ENCODE results near the gene NT5DC2. TPM values are rescaled to one million over a fixed set of nuclear protein-coding genes. Genes with fewer than 3 reads are reported as not detected.

Gene NT5DC2
- total RNA-seq, 1 experiment from 2014 or later, result 377 TPM

DNA sequence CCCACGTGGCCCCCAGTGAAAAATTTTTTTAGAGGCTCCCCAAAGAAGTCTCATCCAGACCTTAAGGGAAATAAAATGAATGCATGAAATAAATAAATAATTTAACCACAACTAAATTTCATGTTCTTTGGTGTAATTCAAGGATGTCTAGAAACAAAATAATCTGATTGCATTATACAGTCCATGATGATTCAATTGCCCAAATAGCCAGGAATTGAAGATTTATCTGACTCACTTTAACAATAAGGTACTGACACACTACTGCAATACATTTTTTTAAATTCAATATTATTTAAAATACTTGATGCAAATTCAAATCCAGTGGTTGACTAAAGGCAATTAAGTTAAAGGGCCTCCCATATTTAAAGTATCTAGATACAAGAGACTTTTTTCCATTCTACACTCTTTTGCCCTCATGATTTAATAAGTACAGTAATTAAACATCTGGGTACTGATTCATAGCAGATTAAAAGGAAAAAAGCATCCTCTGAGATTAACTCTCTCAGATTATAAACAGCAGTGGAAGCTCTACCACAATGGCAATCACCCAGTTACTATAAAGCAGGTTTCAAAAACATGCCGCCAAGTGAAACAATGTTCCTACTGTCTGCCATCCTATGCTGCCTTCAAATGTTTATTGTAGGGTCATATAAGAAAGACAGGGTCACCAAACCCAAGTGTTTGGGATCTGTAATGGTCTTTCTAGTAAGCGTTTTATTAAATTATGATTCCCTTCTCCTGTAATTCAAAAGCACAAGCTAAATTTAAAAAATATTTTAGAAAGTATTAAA lies 12.6 kb upstream of the NT5DC2 start (continued):
- TF ChIP-seq STAT6 (CRISPR knock-in tag; conservative IDR thresholded peaks at IDR 0.05; ENCODE audit: low read depth) (no peak), FOXK1 (CRISPR knock-in tag; IDR thresholded peaks at IDR 0.05) (no peak), ZNF317 (CRISPR knock-in tag; IDR thresholded peaks at IDR 0.05; ENCODE audit: borderline replicate concordance, low read depth) (no peak), CBFB (CRISPR knock-in tag; IDR thresholded peaks at IDR 0.05; ENCODE audit: low read depth) (no peak), ZNF423 (CRISPR knock-in tag; IDR thresholded peaks at IDR 0.05) (no peak), TEAD4 (CRISPR knock-in tag; IDR thresholded peaks at IDR 0.05) (no peak)
- TF ChIP-seq, protein P1, sequence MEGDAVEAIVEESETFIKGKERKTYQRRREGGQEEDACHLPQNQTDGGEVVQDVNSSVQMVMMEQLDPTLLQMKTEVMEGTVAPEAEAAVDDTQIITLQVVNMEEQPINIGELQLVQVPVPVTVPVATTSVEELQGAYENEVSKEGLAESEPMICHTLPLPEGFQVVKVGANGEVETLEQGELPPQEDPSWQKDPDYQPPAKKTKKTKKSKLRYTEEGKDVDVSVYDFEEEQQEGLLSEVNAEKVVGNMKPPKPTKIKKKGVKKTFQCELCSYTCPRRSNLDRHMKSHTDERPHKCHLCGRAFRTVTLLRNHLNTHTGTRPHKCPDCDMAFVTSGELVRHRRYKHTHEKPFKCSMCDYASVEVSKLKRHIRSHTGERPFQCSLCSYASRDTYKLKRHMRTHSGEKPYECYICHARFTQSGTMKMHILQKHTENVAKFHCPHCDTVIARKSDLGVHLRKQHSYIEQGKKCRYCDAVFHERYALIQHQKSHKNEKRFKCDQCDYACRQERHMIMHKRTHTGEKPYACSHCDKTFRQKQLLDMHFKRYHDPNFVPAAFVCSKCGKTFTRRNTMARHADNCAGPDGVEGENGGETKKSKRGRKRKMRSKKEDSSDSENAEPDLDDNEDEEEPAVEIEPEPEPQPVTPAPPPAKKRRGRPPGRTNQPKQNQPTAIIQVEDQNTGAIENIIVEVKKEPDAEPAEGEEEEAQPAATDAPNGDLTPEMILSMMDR (IDR thresholded peaks at IDR 0.05), result no peak
- TF ChIP-seq, protein P2, sequence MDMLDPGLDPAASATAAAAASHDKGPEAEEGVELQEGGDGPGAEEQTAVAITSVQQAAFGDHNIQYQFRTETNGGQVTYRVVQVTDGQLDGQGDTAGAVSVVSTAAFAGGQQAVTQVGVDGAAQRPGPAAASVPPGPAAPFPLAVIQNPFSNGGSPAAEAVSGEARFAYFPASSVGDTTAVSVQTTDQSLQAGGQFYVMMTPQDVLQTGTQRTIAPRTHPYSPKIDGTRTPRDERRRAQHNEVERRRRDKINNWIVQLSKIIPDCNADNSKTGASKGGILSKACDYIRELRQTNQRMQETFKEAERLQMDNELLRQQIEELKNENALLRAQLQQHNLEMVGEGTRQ (CRISPR knock-in tag; IDR thresholded peaks at IDR 0.05), result no peak

GRCh38 chr3:52544937-52545336 lies 11.3 kb upstream of the NT5DC2 start:
- no peak overlapping the region for H3K4me3 Mint-ChIP-seq
- H3K27ac Mint-ChIP-seq, result no peak overlapping the region
- POLR2A ChIA-PET, result no interaction called here

DNA sequence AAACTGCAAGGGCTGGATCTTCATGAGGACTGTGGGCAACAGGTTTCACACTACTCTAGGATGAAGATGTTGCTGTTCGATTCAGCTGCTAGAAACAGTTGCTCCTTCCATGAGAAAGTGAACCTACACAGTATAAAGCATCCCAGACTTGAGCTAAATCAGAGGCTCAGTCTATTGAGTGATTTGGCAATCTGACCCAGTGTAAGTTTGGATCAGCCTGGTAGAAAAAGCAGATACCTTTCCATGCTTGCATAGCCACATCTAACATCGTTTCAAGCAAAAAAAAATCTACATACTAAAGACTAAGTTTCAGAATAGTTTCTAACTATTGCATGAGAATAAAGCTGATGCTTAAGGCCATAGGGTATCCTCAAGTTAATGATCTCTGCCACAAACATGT lies 7.4 kb upstream of the NT5DC2 start:
- Mint-ChIP-seq H3K36me3 (peaks cover 19% of the 10 kb centered on the region), H3K27me3 (ENCODE audit: low read depth) (no peaks in the 10 kb centered on the region), H3K27ac (0 out of 2 replicates have a peak overlapping the region, but pooled peaks have one; percentile 36), H3K4me1 (peaks cover 29% of the 10 kb centered on the region), H3K4me3 (no peak overlapping the region), H3K9me3 (no peaks in the 10 kb centered on the region)
- no peak for ATAC-seq
- no peak for DNase-seq (ENCODE audit: low spot score)
- POLR2A ChIA-PET, result interaction anchor here (0.6 kb wide), 1 partner anchor 18 kb away, joined by 3 read pairs; no protein-coding TSS in a partner anchor
- CTCF ChIA-PET, result no interaction called here
- TF ChIP-seq ZNF121 (CRISPR knock-in tag; IDR thresholded peaks at IDR 0.05) (no peak), JUN (CRISPR knock-in tag; IDR thresholded peaks at IDR 0.05) (no peak), RORB (CRISPR knock-in tag; IDR thresholded peaks at IDR 0.05) (no peak), OVOL2 (CRISPR knock-in tag; IDR thresholded peaks at IDR 0.05; ENCODE audit: borderline replicate concordance) (no peak), SMAD4 (CRISPR knock-in tag; IDR thresholded peaks at IDR 0.05) (no peak), KAT7 (CRISPR knock-in tag; IDR thresholded peaks at IDR 0.05; ENCODE audit: borderline replicate concordance) (no peak), NR3C1 (CRISPR knock-in tag; conservative IDR thresholded peaks at IDR 0.05; ENCODE audit: low read depth) (no peak), ZBTB43 (CRISPR knock-in tag; IDR thresholded peaks at IDR 0.05) (no peak), ZNF425 (CRISPR knock-in tag; conservative IDR thresholded peaks at IDR 0.05) (no peak), ZNF219 (CRISPR knock-in tag; IDR thresholded peaks at IDR 0.05; ENCODE audit: borderline replicate concordance) (no peak)
- TF ChIP-seq, protein P3, sequence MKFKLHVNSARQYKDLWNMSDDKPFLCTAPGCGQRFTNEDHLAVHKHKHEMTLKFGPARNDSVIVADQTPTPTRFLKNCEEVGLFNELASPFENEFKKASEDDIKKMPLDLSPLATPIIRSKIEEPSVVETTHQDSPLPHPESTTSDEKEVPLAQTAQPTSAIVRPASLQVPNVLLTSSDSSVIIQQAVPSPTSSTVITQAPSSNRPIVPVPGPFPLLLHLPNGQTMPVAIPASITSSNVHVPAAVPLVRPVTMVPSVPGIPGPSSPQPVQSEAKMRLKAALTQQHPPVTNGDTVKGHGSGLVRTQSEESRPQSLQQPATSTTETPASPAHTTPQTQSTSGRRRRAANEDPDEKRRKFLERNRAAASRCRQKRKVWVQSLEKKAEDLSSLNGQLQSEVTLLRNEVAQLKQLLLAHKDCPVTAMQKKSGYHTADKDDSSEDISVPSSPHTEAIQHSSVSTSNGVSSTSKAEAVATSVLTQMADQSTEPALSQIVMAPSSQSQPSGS (CRISPR knock-in tag; IDR thresholded peaks at IDR 0.05; ENCODE audit: borderline replicate concordance, low read depth), result no peak
- TF ChIP-seq, protein P4, sequence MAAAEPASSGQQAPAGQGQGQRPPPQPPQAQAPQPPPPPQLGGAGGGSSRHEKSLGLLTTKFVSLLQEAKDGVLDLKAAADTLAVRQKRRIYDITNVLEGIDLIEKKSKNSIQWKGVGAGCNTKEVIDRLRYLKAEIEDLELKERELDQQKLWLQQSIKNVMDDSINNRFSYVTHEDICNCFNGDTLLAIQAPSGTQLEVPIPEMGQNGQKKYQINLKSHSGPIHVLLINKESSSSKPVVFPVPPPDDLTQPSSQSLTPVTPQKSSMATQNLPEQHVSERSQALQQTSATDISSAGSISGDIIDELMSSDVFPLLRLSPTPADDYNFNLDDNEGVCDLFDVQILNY (CRISPR knock-in tag; IDR thresholded peaks at IDR 0.05), result no peak

More at GRCh38 chr3:52544937-52545336, 11.3 kb upstream of the NT5DC2 start:
- Mint-ChIP-seq H3K4me1 (peaks cover 6% of the 10 kb centered on the region; the same call in 1 of the 2 replicates), H3K27me3 (ENCODE audit: low read depth) (no peaks in the 10 kb centered on the region), H3K36me3 (peaks cover 34% of the 10 kb centered on the region), H3K9me3 (no peaks in the 10 kb centered on the region)
- TF ChIP-seq NFYB (CRISPR knock-in tag; conservative IDR thresholded peaks at IDR 0.05; ENCODE audit: low read depth) (no peak), SMAD4 (CRISPR knock-in tag; IDR thresholded peaks at IDR 0.05) (no peak), TP53 (CRISPR knock-in tag; IDR thresholded peaks at IDR 0.05) (no peak)
- CTCF ChIA-PET, result no interaction called here
- no peak for DNase-seq (ENCODE audit: low spot score)
- no peak for ATAC-seq

Data from WTC11 (cell line).